CD4-positive, alpha-beta T cell treated with Interleukin-6 for 4 hours (primary cell): ENCODE measurements around the gene THAP6.
A peak's percentile ranks its signal among the peaks of the same experiment; 100 is the strongest.
"Not testable (repeated sequence)": the region's sequence is repeated elsewhere in the genome, so short reads cannot be mapped to it uniquely, and the experiment has no call there.

Experiments used
- DNase-seq: peaks from one replicate; pipeline ENCODE4 v3.0.0-alpha.2; 2020; ENCODE audit warnings: mixed read lengths

THAP6 gene

GRCh38 chr4:75527482-75527881, 13.2 kb downstream of the THAP6 start:
- no peak for DNase-seq

- DNase-seq: no peak
These were observed 16.5 kb downstream of the THAP6 start for GRCh38 chr4:75530556-75531322.

GRCh38 chr4:75531536-75532143, 17.4 kb downstream of the THAP6 start:
- DNase-seq: not testable (repeated sequence)

- DNase-seq: not testable (repeated sequence)
These were observed 19.1 kb downstream of the THAP6 start for GRCh38 chr4:75533339-75533887.

DNA sequence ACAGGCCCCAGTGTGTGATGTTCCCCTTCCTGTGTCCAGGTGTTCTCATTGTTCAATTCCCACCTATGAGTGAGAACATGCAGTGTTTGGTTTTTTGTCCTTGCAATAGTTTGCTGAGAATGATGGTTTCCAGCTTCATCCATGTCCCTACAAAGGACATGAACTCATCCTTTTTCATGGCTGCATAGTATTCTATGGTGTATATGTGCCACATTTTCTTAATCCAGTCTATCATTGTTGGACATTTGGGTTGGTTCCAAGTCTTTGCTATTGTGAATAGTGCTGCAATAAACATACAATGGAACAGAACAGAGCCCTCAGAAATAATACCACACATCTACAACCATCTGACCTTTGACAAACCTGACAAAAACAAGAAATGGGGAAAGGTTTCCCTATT, 19.7 kb downstream of the THAP6 start:
- not testable (repeated sequence) for DNase-seq

GRCh38 chr4:75537308-75537707, 23.0 kb downstream of the THAP6 start:
- DNase-seq: not testable (repeated sequence)

GRCh38 chr4:75542824-75543223, 28.6 kb downstream of the THAP6 start:
- DNase-seq: no peak

GRCh38 chr4:75544220-75544619, 29.9 kb downstream of the THAP6 start:
- not testable (repeated sequence) for DNase-seq

- no peak for DNase-seq
These were observed 30.6 kb downstream of the THAP6 start for GRCh38 chr4:75544870-75545269.

- DNase-seq: no peak
These were observed 31.3 kb downstream of the THAP6 start for GRCh38 chr4:75545526-75545925.

GRCh38 chr4:75547647-75548387, 33.5 kb downstream of the THAP6 start:
- no peak for DNase-seq

GRCh38 chr4:75549019-75549418, 34.7 kb downstream of the THAP6 start:
- no peak for DNase-seq

GRCh38 chr4:75552452-75552851, 38.2 kb downstream of the THAP6 start:
- DNase-seq: no peak

DNA sequence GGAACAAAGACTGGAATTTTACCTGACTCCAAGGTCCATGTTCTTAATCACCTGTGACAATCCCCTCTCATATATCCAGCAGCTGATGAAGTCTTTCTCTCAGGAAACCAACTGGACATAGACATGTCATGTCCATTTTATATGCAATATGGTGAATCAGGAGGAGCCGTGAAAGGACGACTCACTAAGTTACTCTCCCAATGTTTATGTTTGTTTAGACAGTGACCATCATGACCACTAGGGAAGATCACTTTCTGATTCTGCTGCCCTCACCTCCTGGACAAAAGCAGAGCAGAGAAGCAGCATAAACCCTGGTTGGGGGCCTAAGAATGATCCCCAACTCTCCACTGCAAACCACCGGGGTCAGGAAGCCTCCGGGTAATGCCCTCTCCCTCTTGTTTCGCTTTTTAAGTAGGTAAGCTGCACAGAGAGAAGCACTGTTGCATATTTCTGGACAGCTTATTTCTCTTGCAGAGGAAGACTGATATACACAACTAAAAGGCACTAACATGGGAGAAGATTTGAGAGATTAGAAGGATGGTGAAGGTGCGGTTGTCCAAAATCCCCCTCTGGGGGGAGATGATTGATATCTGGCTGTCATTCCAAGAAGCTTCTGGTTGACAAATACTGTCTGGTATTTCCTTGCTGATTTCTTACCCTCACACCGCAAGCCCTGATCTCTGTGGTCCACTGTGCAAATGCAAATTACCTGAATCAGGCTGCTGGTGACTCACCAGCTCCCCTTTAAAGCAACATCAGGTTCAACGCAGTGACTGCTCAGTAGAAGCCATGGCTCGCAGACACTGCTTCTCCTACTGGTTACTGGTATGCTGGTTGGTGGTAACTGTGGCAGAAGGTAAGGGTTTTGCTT, 41.3 kb downstream of the THAP6 start, which contains the start of gene ODAPH:
Gene ODAPH, plus strand, starts transcription at position 773 of the 871 bp plus-strand sequence. Its CDS starts 17 bp downstream, at position 790.
- peak; percentile 15 for DNase-seq

GRCh38 chr4:75557696-75558095, 43.4 kb downstream of the THAP6 start:
- DNase-seq: no peak

DNA sequence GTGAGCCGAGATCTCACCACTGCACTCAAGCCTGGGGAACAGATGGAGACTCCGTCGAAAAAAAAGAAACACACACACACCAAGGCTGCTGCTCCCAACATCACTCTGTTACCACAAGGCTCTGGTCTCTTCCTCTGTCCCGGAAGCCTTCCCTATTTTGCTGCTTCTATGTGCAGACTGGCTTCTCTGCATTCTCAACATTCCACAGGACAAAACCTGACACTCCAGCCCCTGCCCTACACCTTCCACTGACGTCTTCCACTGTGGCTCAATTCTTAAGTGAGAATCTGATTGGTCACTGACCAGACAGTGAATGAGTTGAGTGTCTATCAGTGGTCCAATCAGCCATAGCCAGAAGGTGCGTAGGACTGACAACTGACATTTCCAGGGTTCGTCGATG, 47.5 kb downstream of the THAP6 start:
- no peak for DNase-seq

GRCh38 chr4:75564023-75564422, 49.8 kb downstream of the THAP6 start:
- DNase-seq: no peak

DNA sequence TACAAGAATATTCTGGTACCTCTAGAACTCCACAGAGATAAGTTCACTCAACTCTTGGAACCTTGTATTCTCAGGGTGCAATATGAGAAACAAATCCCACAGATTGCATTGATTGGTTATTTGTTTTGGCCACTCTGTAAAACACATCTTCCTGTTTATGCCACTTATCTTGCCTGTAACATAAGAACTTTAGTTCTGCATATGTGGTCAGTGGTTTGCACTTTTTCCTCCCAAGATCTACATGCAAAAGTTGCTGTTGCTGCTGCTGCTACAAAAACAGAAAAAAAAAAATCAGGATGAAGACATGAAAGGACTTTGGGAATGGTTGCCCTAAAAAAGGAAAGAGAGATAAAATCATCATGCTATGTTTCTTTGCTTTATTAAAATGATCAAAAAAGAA, 51.2 kb downstream of the THAP6 start:
- DNase-seq: no peak

- DNase-seq: no peak
These were observed 52.6 kb downstream of the THAP6 start for GRCh38 chr4:75566911-75567310.

DNA sequence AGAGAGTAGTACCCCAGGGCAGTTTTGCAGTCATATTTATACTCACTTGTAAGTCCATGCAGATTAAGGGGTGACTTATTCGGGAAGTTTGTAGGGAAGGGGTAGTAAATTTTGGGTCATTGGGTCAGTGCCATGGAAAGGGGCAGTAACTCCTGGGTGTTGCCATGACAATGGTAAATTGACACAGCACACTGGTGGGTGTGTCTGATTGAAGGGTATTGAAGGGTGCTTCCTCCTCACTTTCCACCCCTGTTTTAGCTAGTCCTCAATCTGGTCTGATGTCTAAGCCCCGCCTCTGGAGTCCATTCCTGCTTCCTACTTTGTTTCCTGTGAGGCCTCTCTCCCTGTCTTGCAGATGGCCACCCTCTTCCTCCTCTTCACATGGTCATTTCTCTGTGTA, 53.5 kb downstream of the THAP6 start:
- DNase-seq: no peak
